ENCODE measurements around the gene TBL1X. TPM values are rescaled to one million over a fixed set of nuclear protein-coding genes. Genes with fewer than 3 reads are reported as not detected.

Gene TBL1X
- total RNA-seq, 2 donors from 2014 or later = 12.3 to 14.0 TPM

DNA sequence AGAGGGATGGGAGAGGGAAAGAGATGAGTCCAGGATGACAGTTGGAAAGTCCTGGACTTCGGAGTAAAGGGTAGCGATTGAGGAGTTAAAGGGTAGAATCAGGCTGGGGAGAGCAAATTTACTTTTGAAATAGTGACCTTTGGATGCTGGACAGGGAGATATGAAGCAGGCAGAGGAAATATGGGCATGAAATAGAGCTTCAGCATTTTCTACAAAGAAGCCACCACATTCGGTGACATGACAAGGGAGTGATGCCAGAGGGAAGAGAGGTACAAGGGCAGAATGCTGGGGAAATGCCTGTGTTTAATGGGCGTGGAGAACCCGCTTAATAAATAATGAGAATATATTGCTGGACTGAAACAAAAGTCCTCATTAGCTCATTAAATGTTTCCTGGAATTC, 92.7 kb downstream of the TBL1X start:
- Histone ChIP-seq H3K9me3 (no peaks in the 10 kb centered on the region), H3K36me3 (no peaks in the 10 kb centered on the region), H3K4me3 (no peak overlapping the region), H3K4me1 (no peaks in the 10 kb centered on the region), H3K27ac (no peak overlapping the region), H3K27me3 (no peaks in the 10 kb centered on the region)
- no peak for DNase-seq (ENCODE audit: low spot score)
- TF ChIP-seq, protein P1, sequence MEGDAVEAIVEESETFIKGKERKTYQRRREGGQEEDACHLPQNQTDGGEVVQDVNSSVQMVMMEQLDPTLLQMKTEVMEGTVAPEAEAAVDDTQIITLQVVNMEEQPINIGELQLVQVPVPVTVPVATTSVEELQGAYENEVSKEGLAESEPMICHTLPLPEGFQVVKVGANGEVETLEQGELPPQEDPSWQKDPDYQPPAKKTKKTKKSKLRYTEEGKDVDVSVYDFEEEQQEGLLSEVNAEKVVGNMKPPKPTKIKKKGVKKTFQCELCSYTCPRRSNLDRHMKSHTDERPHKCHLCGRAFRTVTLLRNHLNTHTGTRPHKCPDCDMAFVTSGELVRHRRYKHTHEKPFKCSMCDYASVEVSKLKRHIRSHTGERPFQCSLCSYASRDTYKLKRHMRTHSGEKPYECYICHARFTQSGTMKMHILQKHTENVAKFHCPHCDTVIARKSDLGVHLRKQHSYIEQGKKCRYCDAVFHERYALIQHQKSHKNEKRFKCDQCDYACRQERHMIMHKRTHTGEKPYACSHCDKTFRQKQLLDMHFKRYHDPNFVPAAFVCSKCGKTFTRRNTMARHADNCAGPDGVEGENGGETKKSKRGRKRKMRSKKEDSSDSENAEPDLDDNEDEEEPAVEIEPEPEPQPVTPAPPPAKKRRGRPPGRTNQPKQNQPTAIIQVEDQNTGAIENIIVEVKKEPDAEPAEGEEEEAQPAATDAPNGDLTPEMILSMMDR (IDR thresholded peaks at IDR 0.05) = no peak

DNA sequence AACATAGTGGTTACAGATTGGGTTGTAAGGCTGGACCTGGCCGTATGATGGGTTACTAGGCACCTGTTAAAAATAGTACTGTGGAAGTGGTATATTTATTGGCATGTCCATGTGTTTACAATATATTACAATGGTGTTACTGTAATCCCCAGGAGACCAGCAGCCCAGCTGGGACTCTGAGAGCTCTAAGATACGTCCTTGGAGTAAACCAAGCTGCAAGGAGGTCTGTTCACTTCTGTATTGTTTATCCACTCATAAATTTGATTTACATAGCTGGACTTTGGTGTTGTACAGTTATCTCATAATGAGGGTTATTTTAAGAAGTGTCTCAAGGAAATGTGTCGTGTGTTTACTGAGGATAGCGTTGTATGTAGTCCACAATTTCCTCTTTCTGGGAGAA, 93.8 kb downstream of the TBL1X start:
- Histone ChIP-seq H3K4me1 (no peaks in the 10 kb centered on the region), H3K36me3 (no peaks in the 10 kb centered on the region), H3K27ac (no peak overlapping the region), H3K27me3 (no peaks in the 10 kb centered on the region), H3K4me3 (no peak overlapping the region), H3K9me3 (no peaks in the 10 kb centered on the region)
- TF ChIP-seq, protein P1 (IDR thresholded peaks at IDR 0.05) = no peak
- DNase-seq (ENCODE audit: low spot score) = no peak

DNA sequence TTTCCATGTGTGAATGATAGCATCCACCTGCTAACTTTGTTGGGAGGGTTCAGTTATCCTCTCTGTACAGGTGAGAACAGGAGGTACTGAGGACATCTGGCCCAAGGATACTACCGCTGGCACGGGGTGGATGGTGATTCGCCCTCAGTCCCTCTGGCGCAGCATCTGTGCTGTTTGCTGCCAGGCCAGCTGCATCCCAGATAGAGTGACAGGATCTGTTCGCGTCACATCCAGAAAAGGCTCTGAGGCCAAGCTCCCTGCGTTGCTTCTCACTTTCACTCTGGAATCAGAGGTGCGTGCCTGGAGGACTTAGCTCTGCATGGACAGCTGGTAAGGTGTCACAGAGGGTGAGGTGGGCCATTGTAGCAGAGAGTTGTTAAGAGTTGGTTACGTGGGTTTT, 95.4 kb downstream of the TBL1X start:
- Histone ChIP-seq H3K4me3 (no peak overlapping the region), H3K36me3 (no peaks in the 10 kb centered on the region), H3K27ac (no peak overlapping the region), H3K4me1 (no peaks in the 10 kb centered on the region), H3K27me3 (no peaks in the 10 kb centered on the region), H3K9me3 (no peaks in the 10 kb centered on the region)
- TF ChIP-seq, protein P1 (IDR thresholded peaks at IDR 0.05) = no peak
- no peak for DNase-seq (ENCODE audit: low spot score)

DNA sequence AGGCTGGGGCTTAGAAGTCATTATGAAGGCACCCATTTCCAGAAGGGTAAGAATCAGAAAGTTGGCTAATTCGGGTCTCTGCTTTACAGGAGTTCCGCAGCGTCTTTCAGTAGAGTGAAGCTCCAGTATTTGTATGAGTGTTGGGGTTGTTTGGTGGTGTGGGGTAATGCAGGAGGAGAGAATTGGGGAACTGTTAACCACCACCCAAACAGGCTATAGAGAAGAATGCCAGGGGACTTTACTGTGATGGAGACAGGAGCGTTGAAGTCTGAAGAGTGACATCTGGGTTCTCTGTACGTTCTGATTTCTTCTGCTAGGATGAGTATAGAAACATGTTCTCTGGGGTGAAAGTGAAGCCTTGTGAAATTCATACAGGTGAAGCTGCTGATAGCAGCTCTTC, 96.3 kb downstream of the TBL1X start:
- Histone ChIP-seq H3K36me3 (no peaks in the 10 kb centered on the region), H3K27me3 (no peaks in the 10 kb centered on the region), H3K4me3 (no peak overlapping the region), H3K27ac (no peak overlapping the region), H3K9me3 (no peaks in the 10 kb centered on the region), H3K4me1 (peaks cover 0 to 6% of the 10 kb centered on the region in 2 donors)
- TF ChIP-seq, protein P1 (IDR thresholded peaks at IDR 0.05) = no peak
- no peak for DNase-seq (ENCODE audit: low spot score)

DNA sequence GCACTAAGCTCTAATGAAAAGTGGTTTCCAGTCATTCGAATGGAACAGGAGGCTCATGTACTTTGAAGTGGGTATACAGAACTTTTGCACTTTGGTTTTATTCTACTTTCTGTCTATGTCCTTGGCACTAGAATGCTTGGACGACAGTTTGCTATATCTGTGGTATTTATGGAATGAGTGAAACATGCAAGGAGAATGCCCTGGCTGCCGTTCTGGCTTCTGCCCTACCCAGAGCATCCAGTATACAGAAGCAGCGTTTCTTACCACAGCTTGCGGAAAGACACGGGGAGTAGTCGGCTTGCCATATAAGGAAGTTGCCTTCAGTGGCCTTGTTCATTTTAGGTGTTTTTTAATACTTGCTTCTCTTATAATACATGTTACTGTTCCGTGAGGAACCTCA, 98.0 kb downstream of the TBL1X start:
- H3K27ac ChIP-seq = peak overlapping the region in 1 of 2 donors; percentile 39
- no peak for DNase-seq (ENCODE audit: low spot score)
- H3K36me3 ChIP-seq = no peaks in the 10 kb centered on the region
- TF ChIP-seq, protein P1 (IDR thresholded peaks at IDR 0.05) = no peak
- no peak overlapping the region for H3K4me3 ChIP-seq
- no peaks in the 10 kb centered on the region for H3K27me3 ChIP-seq
- no peaks in the 10 kb centered on the region for H3K9me3 ChIP-seq
- peaks cover 0 to 16% of the 10 kb centered on the region in 2 donors for H3K4me1 ChIP-seq

DNA sequence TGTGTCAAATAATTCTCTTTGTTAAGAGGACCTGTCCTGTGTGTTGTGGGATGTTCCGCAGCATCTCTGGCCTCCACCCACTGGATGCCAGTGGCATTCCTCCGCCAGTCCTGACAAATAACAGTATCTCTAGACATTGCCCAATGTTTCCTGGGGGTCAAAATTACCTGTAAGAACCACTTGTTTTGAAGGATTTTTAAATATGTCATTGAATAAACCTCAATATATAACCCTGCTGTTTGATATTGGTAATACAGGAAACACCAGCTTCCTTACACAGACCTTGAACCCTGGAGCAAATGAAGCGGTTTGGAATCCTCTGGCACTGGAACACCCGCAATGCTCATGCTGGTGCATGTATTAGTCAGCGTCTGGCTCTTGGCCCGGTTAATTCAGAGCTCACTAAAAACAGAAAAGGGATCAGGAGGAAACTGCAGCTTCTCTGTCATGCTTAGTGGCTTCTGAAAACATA, 101.3 kb downstream of the TBL1X start:
- DNase-seq (ENCODE audit: low spot score) = peak; percentile 66
- H3K4me3 ChIP-seq = no peak overlapping the region
- H3K27me3 ChIP-seq = no peaks in the 10 kb centered on the region
- TF ChIP-seq, protein P1 (IDR thresholded peaks at IDR 0.05) = no peak
- H3K27ac ChIP-seq = peak overlapping the region in 1 of 2 donors; percentile 13
- H3K4me1 ChIP-seq = peaks cover 0 to 16% of the 10 kb centered on the region in 2 donors
- no peaks in the 10 kb centered on the region for H3K9me3 ChIP-seq
- no peaks in the 10 kb centered on the region for H3K36me3 ChIP-seq

Data from right atrium auricular region (tissue), 2 donors.